NCI-H2107 treated with DMSO at 0.1 percent for 48 hours (cell line): Measurements from ENCODE around the gene PCCA.
A peak's percentile ranks its signal among the peaks of the same experiment; 100 is the strongest.

Source experiments
- DNase-seq: peaks from one replicate; lab custom pipeline; 2025; ENCODE audit not compliant: unreplicated experiment; lab: John Stamatoyannopoulos, UW

PCCA gene

DNA sequence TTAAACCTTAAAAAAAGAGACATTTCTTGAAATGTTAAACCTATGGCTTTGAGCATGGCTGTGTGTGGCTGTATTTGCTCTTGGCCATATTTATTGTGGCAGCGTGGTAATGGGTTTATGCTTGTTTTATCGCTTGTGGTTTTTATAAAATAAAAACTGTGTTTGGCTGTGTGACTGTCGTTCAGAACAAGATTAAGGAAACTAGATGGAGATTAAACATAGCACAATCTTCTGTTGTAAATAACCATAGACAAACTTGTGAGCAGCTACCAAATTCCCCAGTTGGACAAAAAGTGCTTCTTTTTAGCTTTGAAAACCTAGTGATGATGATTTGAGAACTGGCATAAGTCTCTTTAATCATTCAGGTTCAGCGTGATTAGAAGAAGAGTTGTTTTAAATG, 308.7 kb downstream of the PCCA start:
- no peak for DNase-seq

DNA sequence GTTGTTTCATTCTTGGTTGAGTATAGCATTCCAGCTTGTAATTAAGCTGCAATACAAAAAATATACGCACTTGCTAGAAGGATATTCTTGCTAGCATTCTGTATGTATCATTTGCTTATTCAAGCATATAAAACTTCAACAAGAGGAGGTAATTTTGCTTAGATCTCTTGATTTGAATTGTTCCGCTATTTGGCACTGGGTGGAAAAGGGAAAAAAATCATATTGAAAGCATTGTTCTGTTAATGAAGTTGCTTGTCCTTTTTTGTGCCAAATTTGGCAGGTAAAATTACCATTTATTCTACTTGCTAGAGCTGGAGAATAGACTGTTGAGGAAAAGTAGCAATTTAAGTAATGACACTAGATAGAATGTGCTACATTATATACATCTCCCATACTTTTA, 309.5 kb downstream of the PCCA start:
- DNase-seq = no peak

GRCh38 chr13:100399455-100399854, 310.6 kb downstream of the PCCA start:
- DNase-seq = peak; percentile 95

DNA sequence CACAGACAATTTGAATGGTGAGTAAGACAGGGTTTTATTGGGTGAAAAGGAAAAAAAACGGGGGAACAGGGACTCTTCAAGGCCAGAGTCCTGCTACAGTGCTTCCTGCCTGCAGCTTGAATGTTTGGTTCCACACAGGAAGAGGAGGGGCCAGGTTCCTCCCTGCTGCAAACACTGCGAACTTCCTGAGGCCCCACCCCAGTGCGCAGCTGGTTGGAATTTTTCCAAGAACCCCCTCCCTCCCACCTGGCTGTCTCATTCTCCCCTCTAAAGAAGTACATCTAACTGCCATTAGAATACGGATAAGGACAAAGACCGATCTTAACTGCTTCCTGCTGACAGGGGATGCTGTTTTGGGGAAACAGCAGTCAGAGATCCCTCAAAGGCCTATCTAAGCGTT, 314.8 kb downstream of the PCCA start:
- no peak for DNase-seq

DNA sequence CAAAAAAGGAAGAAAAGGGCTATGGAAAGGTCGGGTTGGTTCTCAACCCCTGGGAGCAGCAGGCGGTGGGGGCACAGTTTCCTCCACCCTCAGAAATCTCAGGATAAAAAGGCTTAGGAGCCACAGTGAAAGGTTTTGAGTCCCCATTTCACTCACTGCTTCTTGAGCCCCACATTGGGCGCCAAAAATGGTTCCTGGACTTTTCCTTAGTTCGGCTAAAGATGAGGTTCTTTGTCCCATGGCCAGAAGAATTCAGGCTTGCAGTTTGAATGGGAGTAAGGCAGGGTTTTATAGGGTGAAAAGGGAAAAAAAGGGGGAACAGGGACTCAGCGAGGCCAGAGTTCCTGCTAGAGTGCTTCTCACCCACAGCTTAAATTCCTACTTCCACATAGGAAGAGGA, 320.2 kb downstream of the PCCA start:
- no peak for DNase-seq

GRCh38 chr13:100423375-100423774, 334.5 kb downstream of the PCCA start:
- DNase-seq = no peak

DNA sequence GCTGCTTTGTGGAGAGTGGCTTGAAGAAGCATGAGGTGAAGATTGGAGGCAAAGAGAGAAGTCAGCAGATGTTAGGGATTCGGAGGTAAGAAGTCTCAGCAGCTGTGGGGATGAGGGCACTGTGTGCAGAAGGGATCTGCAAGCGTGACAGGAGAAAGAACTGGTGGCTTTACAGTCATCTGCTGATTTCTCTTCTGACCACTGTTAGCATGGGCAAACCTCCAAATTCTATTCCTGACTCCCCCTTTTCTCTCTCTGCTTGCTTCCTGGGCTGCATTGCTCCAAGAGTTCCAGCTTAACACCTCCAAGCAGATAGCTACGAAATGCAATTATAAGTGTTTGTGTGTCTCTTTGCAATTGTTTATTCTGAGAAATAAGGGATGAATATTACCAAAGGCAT, 340.1 kb downstream of the PCCA start:
- DNase-seq = no peak

- DNase-seq = no peak
Measured at GRCh38 chr13:100432611-100433010, 343.7 kb downstream of the PCCA start.

GRCh38 chr13:100433475-100433874, 344.6 kb downstream of the PCCA start:
- no peak for DNase-seq

GRCh38 chr13:100434010-100434763, 345.3 kb downstream of the PCCA start:
- no peak for DNase-seq

DNA sequence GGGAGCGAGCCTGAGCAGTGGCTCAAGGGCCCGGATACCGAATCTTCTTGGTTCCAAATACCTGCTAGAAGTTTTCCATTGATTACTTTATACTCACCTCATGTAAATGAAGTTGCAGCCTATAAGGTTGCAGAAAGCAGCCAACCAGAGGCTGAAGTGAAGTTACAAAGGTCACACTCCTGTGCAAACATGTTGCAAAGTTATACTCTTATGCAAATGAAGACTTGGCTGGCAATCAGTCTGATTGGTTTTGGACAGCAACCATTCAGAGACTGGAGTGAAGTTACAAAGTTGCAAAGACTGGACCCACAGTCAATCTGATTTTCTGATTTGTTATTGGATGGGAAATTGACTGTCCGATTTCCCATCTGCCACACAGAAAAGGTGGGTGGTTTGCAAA, 347.2 kb downstream of the PCCA start:
- no peak for DNase-seq

- DNase-seq = peak; percentile 57
Measured at GRCh38 chr13:100438059-100438788, 349.3 kb downstream of the PCCA start.

DNA sequence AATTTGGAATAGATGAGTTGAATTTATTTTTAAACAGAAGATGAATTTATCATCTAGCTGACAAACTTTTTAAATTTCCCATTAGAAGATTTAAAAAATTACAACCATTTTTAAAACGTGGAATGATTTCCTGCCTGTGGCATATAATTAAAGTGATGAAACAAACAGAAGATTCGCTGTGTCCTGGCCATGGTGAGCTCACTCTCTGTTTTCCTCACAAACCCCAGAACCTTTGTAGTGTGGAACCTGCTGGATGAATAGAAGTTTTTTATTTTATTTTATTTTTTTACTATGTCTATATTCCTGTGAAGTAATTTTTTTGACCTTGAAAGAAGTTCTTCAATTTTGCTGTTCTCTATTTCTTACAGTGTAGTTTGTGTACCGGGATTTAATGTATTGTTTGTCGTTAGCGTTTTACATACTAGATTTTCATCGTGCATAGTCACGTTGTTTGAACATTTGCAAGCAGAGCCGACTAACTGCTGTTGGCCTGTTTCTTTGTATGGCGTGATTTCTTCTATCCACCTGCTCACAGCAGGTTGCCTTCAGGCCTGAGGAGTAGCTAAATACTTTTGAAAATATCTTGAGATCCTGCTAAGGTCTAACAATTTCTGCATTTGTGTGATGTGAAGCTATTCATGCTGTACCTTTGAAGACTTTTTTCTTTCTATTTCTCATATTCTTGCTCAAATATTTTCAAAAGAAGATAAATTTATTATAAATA, 350.5 kb downstream of the PCCA start:
- DNase-seq = peak; percentile 80

GRCh38 chr13:100440751-100441425, 352.0 kb downstream of the PCCA start:
- no peak for DNase-seq

DNA sequence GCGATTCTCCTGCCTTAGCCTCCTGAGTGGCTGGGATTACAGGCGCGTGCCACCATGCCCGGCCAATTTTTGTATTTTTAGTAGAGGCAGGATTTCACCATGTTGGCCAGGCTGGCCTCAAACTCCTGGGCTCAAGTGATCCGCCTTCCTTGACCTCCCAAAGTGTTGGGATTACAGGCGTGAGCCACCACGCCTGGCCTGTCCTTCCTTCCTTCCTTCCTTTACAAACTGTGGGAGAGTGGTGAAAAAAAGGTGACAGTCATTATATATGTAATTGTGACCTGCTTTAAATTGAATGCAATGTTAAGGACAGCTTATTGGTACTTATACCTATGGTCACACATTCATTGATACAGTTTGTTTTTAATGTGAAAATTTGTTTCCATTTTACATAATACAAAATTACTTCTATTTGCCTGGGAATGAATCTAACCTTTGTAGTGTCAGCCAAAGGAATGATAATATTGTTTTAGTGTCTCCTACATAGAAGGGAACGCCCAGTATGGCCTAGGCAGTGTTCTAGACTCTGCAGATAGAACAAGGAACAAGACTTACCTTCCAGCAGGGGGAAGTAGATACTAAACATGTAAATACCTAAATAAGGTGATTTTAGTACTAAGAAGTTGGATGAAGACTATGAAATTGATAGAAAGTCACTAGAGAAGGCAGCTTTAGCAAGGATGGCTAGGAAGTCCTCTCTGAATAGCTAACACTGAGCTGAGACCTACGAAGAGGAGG, 353.4 kb downstream of the PCCA start:
- no peak for DNase-seq

DNA sequence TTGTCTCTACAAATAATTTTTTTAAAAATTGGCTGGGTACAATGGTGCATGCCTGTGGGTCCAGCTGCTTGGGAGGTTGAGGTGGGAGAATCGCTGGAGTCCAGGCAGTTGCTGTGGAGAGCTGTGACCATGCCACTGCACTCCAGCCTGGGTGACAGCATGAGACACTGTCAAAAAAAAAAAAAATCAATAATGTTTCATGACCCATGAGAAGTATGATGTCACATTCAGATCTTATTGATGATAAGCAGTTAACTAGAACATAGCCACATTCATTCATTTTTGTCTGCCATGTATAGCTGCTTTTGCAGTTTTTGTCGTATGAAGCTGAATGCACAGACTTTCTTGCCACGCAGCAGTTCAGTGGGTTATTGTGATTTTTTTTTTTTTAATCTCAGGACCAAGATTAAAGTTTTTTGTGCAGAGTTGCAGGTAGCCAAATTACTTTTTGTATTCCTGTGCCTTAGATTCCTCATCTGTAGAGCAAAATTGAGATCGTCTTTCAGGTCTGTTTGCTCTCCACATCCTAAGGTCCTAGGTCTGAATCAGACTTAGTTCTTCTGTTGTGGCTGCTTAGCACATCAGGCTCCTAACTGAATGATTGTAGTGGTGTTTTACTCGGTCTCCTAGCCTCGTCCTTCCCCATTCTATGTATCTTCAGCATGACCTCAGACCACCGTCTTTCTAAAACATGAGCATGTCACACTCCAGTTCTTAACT, 354.5 kb downstream of the PCCA start:
- no peak for DNase-seq

- no peak for DNase-seq
Measured at GRCh38 chr13:100443998-100444328, 355.1 kb downstream of the PCCA start.

- no peak for DNase-seq
Measured at GRCh38 chr13:100447831-100448230, 358.9 kb downstream of the PCCA start.

- no peak for DNase-seq
Measured at GRCh38 chr13:100451923-100452322, 363.0 kb downstream of the PCCA start.

DNA sequence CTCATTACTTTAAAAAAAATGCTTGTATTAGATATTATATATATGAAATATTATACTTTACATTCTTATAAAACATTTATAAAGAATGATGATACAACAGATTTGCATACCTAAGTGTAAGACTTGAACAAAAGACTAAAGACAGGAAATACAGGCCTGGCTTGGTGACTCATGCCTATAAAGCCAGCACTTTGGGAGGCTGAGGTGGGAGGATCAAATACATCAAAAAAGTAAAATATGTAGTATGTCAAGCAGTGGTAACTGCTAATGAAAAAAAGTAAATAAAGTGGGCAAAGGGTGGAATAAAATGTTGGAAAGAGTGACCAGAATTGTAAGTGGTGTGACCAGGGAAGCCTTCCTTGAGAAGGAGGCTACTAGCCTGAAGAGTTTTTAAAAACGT, 366.0 kb downstream of the PCCA start:
- DNase-seq = no peak
